Fibroblast of skin of back (primary cell): ENCODE data around the gene TARP.
A peak's percentile ranks its signal among the peaks of the same experiment; 100 is the strongest.

Experiments
- DNase-seq: peaks from one replicate; pipeline ENCODE4 v3.0.0-alpha.2; 2013

TARP gene

DNA sequence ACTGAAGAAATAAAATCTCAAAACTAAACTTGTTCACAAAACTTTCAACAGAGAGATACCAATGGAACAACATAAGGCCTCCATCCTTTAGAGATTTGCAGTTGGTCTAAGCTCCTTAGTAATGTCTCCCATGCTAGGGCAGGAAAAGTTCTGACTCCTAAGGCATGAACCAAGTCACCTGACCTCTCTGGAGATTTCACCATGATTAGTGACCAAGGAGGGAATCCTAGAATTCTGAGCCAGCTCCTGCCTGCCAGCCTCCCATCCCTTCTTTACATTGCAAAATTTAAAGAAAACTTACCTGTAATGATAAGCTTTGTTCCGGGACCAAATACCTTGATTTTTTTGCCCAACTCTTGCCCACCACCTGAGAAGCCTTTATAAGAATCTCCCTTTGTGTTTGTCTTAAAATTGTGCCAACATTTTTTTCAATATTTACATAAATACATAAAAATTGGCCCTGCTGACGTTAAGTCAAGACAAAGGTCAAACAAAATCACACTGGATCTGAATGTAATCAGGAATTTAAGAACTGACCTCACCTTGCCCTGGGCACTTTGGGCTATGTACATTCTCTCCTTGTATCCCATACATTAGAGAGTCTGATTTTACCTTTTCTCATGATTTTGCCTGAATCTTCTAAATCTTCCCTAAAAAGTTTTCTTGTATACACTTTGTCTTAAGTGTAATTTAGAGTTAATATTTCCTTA is at the start of gene TARP:
TARP (minus strand) TSS at position 351 of the 710 bp plus-strand sequence.
- DNase-seq = no peak

DNA sequence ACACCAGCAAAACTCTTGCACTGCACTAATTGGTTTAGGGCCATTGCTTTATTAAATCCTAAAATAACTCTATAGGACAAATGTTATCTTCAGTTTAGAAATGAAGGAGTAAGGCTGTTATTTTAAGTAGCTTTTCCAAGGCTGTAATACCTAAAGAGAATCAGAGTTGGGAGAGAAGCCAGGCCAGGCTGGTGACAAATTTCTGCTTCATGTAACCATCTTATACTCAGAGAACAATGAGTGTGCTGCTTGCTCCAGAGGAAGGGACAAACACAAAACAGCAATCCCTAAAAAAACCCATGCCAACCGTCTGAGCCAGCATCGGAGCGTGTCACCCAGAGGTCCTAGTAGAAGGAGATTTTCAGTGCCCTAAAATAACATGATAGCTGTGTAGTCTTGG is 49.7 kb upstream of the TARP start:
- peak; percentile 40 for DNase-seq

DNA sequence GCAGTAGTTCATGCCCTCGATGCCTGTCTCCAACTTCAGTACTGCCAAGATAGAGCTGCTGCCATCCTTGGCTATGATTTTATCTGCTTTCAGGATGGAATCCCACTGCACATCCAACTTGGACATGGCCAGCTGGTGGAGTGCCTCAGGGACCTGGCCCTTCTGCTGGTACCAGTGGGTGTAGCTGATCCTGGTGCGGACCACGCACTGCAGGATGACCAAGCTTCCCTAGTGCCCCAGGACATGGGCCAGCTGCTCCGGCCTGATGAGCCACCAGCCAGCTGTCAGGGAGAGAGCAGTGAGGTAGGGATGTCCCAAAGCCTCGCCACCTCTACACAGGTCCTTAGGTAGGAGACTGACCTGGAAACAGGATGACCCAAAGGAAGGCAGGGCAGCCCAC is 49.0 kb upstream of the TARP start:
- DNase-seq = no peak

DNA sequence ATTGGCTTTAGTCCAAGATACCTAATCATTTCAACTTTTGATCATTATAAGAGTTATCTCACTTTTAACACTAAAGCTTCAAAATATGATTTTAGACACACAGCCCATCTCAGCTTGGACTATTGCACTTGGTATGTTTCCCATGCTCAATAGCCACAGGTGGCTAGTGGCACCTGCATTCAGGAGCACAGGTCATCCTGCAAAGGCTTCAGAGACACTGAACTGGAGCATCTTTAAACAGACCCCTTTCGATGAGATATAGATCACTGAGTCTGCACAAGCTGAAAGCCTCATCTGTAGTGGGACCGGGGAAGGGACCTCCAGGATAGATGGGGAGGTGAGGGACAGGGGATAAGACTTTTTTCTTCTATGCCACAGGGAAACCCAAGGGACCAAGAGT is 48.5 kb upstream of the TARP start:
- DNase-seq = no peak

DNA sequence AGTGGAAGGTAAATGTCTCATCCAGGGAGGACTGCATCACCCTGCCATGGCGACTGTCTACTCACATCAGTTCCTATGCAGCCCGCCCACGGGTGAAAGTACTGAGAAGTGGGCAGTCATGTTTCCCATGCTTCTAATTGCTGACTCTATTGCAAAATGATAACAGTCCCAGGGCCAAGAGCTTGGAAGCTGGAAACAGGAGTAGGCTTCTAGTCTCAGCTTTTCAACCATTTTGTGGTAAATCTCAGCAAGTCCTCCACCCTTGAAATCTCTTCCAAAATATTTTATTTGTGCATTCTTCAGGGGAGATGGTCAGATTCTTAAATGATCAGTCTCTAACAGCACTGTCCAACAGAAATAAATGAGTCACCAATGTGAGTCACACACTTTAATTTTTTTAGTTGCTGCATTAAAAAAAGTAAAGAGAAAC is 48.1 kb upstream of the TARP start:
- peak; percentile 88 for DNase-seq

DNA sequence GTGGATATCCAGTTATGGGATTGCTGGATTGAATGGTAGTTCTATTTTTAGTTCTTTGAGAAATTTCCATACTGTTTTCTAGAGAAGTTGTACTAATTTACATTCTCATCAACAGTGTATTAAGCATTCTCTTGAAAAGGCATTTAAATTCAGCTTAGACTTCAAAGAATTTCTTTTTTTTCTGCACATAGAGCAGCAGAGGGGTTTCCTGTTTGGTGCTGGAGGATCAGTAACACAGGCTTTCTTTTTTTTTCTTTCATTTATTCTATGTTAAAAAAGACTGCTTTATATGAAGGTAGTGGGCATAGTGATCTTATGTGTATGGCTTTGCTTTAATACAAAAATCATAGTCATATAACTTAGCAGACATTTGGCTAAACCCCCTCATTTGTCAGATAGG is 47.6 kb upstream of the TARP start:
- no peak for DNase-seq

DNA sequence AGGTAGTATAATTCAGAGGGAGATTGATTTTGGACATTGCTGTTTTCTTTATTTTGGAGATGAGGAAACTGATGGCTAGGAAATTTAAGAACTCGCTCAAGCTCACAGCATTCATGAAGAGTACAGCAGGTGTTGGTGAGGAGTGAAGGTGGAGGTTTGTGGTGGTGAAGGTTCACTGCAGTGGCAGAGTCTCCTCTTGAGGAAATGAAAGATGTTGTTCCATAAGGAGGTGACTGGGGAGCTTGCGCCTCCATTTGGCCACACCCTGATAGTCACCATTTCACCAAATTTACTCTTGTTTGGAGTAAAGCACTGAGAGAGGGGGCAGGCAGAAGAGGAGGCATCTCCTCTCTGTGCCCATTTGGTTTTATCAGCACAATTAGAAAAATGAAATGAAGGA is 46.4 kb upstream of the TARP start:
- DNase-seq = no peak

DNA sequence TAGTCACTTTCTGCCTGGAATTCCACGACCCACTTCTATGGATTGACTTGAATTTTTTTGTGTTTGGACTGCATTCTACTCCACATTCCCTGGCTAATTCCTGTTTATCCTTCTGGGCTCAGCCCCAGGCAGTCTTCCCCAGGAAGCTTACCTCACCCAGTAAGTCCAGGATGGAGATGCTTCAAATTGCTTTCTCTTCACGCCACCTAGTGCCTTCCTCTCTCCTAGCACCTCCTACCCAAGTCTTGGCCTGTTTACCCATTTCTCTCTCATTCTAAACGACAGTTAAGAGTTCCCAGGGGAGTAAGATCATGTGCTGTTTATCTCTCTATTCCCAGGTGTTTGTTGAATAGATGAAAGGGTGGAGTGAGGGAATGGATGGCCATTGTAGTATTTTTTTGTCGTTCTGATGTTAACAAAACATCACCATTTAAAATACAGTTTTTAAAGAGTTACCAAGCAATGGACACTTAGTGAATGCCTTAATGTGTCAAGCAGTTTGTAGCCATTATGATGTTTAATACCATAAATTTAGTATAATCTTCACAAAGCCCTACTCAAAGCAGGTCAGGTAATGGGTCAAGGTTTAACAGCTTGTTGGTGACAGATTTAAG is 45.5 kb upstream of the TARP start:
- DNase-seq = peak; percentile 89

DNA sequence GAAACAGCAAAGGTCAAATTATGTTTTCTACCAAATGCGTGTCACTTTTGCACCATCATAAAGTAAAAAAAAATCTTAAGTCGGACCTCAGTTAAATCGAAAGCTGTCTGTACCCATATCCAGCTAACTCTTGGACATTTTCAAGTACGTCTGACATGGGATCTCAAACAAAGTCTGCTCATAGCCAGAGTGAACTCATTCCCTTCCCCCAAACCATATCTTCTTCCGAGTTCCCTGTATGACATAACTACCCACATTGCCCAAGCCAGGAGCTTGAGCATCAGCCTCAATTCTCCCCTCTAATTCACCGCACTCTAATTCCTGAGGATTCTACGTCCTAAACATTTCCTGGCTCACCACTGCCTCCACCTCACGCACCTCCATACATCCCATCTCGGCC is 44.8 kb upstream of the TARP start:
- no peak for DNase-seq

DNA sequence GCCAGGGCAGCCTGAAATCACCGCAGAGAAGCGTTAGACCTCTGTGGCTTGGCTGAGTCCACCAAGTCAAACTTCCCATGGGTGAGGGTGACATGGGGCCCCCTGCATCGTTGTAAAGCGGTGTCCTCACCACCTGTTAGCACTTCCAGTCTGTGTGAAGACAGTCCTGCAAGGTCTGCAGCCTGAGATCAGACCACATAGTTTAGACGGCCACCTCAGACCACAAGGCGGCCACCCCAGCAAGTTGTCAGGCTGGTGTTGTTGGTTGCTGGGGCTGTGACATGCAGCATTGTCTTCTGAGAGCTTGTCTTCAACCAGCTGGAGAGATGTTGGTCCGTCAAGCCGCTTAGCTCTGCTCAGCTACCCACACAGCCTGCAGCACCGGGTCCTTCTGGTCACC is 44.1 kb upstream of the TARP start:
- DNase-seq = no peak

DNA sequence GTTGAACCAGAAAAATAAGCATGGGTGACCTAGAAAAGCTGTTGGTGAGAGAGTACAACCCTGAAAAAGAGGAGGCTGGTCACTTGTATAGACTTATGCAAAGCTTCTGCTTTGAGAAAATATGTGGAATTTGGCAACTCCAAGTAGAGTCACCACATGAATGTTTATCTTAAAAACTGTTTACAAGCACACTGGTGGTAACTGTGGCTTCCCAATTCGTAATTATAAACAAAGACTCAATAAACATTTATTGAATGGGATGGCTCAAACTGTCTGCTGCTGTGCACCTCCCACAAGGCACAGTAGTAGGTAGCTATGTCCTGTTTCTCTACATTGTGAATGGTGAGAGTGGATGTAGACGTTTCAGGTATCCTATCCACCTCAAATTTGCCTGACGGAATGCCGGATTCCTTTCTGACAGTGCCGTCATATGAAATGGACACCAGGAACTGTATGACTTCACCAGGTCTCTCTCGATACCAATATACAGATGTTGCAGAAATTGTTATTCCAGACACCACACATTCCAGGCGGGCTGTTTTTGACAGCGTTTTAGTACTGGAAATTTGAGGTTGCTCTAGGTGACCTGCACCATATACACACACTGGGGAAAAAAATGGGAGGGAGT is 43.4 kb upstream of the TARP start:
- no peak for DNase-seq

DNA sequence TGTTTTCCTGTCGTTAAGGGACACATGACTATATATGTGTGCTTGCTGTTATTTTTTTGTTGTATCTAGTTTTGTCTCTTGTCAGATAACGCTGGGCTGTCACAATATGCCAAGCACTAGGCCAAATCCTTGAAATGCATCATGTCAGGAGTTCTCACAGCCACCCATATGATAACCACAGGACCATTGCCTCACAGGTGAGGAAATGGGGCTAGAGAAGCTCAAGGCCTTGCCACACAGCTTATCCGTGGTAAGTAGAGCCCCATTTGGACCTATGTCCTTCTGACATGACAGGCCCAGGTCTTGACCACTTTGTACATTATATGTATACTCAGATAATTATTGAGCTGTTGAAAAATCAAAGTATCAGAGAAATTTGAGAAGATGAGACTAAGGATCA is 42.0 kb upstream of the TARP start:
- DNase-seq = no peak

DNA sequence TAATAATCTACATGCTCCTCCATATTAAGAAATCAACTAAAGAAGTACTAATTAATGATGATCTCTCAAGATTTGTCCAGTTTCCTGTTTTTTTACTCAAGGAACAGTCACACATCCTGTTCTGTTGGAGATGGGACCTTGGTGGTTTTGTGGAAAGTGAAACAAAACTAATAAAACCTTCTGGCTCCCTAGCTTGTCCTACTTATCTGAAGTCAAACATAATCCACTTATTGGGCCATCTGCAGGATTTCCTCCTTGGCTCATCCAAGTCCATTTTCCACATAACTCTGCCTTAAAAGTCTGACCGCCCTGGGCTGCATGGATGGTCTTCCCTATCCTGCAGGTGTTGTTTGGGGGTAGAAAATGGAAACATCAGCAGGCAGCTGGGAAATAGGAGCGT is 39.4 kb upstream of the TARP start:
- no peak for DNase-seq

DNA sequence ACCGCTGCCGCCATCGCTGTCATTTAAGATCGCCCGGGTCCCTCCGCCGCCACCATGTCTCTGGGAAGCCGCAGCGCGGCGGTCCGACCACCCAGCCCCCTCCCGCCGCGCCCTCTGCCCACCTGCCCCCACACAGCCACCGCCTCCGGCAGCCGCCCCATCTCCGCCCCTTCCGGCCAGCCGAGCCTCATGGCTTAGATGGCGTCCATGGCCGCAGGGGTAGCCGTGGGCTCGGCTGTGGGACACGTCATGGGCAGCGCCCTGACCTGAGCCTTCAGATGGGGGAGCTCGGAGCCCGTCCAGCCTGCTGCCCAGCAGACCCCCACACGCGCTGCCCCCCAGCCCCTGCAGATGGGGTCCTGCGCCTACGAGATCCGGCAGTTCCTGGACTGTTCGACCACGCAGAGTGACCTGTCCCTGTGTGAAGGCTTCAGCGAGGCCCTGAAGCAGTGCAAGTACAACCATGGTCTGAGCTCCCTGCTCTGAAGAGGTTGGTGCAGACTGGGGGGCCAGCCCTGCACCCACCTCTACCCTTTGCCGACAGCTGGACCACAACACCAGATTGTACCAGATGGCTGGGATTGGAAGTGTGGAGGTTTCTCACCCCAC is 38.0 kb upstream of the TARP start:
- no peak for DNase-seq

DNA sequence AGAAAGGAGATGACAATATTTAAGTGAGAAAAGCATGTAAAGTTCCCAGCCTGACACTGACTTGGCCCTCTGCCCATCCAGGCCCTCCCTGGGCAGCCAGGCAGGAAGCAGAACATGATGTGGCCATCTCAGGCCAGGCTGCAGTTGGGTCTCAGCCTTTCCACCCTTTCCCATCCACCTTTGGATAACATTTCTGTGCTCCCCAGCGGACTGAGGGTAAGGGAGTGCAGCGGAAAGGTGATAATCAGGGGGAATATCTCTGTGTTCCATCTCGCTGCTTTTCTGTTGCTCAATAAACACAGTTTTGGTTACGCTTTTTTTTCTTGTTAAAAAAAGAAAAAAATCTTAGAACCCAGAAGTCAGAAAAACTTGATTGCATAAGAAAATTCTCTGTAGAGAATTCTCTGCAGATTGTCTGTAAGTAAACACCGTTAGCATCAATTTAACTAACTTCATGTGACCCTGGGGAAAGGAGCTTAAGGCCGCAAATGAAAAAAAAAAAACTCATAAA is 37.2 kb upstream of the TARP start:
- no peak for DNase-seq

DNA sequence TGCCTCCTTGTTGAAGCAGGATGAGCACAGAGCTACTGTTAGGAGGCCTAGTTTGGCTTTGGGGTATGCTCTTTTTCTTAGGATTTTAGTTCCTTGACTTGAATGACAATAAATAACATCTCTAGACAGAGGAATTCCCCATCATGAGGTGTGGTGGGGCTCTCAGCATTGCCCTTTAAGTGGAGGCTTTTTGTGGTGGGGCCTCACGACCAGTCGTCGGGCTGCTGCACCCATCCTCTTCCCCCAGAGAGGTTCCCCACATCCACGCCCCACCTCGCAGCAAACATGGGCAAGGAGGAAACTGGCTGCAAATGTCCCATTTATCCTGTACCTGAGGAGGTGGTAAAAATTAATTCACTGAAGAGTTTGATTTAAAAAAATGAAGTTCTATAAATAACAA is 36.1 kb upstream of the TARP start:
- no peak for DNase-seq

DNA sequence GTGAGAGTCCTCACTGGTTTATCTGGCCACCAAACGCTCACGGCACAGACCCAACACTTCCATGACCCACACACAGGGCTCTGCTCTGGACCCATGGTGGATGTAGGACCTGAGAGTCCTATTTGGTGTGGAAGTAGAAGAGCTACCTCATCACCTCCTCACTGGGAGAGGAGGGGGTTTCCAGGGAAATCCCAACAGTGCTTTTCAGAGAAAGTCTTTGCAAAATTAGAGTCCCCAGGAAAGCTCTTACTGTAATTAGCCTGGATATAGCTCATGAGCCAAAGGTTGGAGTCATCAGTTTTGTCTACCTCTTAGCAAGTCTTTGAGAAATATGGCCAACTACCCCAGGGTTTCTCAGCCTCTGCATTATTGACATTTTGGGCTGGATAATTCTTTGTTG is 34.7 kb upstream of the TARP start:
- no peak for DNase-seq

DNA sequence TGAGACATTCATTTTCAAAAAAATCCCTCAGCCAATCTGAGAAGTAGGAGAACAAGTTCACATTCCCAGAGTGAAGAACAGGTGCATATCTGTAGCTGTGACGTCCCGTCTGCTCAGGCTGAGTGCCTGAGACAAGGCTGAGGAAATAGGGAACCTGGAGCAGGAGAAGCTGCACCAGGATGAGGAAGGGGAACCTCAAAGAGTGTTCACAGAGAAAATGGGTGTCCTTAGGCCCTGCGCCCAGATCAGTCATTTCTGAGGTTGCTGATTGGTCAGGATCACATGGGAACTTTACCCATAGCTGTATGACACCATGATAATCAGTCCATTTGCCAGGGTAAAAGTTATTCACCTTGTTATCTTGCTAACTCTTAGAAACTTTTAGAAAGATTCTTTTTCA is 34.2 kb upstream of the TARP start:
- no peak for DNase-seq

DNA sequence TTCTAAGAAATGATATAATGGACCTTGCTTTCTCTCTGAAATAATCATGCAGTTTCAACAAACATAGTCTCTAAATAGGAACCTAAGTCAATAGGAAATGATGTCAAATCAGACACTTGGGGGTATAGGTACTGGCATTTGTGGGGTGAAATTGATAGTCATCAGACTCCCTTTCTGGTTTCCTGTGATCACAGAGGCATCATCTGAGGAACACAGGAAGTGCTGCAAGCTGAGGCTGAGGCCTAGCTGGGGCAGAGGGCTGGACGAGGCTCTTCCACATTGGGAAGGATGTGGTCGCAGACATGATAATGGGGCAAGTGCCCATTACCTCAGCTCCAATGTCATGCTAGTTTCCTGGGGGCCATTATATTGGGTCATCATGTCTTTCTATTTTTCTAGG is 33.5 kb upstream of the TARP start:
- no peak for DNase-seq

DNA sequence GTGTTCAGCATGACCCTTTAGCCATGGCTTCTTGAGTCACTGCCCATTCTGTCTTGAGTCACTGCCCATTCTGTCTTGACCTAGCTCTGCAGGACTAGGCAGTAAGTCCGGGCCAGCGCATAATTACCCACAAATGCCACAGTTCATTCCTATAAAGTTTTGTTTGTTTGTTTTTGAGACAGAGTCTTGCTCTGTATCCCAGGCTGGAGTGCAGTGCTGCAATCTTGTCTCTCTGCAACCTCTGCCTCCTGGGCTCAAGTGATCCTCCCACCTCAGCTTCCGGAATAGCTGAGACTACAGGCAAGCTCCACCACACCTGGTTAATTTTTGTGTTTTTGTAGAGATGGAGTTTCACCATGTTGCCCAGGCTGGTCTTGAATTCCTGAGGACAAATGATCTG is 32.7 kb upstream of the TARP start:
- no peak for DNase-seq

DNA sequence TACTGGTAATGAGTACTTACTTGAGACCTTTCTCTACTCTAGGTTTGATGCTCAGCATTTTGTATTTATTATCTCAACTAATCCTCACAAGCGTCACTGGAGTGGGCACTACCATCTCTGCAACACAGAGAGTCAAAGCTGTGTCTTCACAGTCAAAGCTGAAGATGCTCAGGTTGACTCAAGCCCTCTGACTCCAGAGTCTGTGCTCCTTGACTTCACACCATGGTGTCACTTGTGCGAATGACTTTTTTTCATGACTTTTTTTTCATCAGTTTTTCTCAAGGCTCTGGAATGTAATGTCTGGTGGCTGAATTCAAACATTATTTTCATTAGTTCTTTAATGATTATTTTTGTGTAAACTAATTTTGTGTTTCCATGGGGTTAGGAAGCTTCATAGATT is 30.4 kb upstream of the TARP start:
- no peak for DNase-seq

DNA sequence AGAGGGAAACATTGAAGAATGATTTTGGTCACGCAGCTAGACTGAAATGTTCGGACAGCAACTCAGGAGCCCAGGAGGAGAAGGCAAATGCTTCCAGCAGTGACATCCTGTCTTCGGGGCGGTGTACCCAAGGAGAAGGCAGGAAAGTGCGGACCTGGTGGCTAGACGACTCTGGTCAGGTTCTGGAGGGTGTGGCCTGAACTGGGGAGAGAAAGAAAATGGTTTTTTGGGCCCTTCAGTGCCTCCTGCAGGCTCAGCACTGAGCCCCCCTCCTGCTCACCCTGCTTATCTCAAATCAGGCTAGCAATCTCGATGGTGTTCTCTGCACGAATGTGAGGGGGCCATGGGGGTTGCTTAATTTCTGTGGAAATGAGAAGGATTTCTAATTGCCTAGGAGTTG is 26.7 kb upstream of the TARP start:
- no peak for DNase-seq

DNA sequence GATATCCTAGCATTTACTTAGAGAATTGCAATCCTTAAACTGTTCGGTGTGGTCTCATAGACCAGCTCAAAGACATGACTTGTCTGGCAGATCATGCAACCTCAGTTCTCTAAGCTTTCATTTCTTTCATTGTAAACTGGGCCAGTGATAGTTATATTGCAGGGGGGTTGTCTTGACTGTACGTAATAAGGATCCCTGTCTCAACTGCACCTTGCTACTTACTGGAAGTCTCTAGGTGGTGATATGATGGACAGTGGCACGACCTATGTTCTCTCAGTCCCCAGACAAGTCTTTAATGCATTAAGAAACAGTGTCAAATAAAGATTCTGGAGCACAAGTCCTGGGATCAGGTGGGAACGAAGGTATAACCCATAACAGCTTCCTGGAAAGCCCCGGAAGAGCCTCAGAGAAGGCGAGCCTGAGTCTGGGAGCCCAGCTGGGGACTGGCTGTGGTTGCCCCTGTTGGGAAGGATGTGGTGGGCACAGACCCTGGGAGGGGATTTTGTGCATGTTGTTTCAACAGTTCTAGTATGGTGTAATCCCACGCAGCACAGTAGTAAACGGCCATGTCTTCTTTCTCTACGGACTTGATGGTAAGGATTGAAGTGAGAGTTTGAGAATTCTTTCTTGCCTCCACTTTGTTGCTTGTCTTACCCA is 26.0 kb upstream of the TARP start:
- no peak for DNase-seq
